AG10803 (cell line): ENCODE results near the gene CAPN13.

Experiments used
- DNase-seq: peaks from one replicate; pipeline ENCODE4 v3.0.0; 2010; ENCODE audit warnings: low read depth
- H3K4me3 ChIP-seq: 2 replicates; pipeline ENCODE4 v1.5.1; 2011; ENCODE audit warnings: mild to moderate bottlenecking, low read length, control low read depth
- CTCF ChIP-seq: conservative IDR thresholded peaks from 2 replicates; pipeline ENCODE4 v1.5.1; 2011; ENCODE audit warnings: mild to moderate bottlenecking, low read length, control low read depth, inconsistent platforms

Gene CAPN13

GRCh38 chr2:30789670-30790210, 17.5 kb downstream of the CAPN13 start:
- no peak for TF ChIP-seq CTCF
- H3K4me3 ChIP-seq: no peak overlapping the region
- DNase-seq: no peak

GRCh38 chr2:30786923-30787685, 20.1 kb downstream of the CAPN13 start:
- no peak for DNase-seq
- no peak overlapping the region for H3K4me3 ChIP-seq
- no peak for TF ChIP-seq CTCF

GRCh38 chr2:30784682-30785081, 22.6 kb downstream of the CAPN13 start:
- no peak overlapping the region for H3K4me3 ChIP-seq
- TF ChIP-seq CTCF: no peak
- no peak for DNase-seq

GRCh38 chr2:30781961-30782533, 25.2 kb downstream of the CAPN13 start:
- peak; percentile 33 for DNase-seq
- no peak overlapping the region for H3K4me3 ChIP-seq
- no peak for TF ChIP-seq CTCF

GRCh38 chr2:30781451-30781850, 25.8 kb downstream of the CAPN13 start:
- H3K4me3 ChIP-seq: no peak overlapping the region
- no peak for DNase-seq
- TF ChIP-seq CTCF: no peak

GRCh38 chr2:30780776-30781330, 26.4 kb downstream of the CAPN13 start:
- no peak overlapping the region for H3K4me3 ChIP-seq
- no peak for DNase-seq
- no peak for TF ChIP-seq CTCF

GRCh38 chr2:30778611-30779010, 28.6 kb downstream of the CAPN13 start:
- DNase-seq: no peak
- no peak overlapping the region for H3K4me3 ChIP-seq
- TF ChIP-seq CTCF: no peak
